HepG2 (cell line): ENCODE data around the gene WDR19. TPM values are rescaled to one million over a fixed set of nuclear protein-coding genes. Genes with fewer than 3 reads are reported as not detected.

Source experiments
- ATF2 ChIP-seq: sonication (generic); formaldehyde crosslinking; IDR thresholded peaks from 2 replicates; pipeline ENCODE4 v1.4.0; 2020; ENCODE audit warnings: missing genetic modification reagents
- FOXK1 ChIP-seq: sonication (generic); formaldehyde crosslinking; IDR thresholded peaks from 2 replicates; pipeline ENCODE4 v1.4.0; 2020; ENCODE audit warnings: low read depth, missing genetic modification reagents, borderline replicate concordance
- GABPB1 ChIP-seq: IDR thresholded peaks from 2 replicates; pipeline ENCODE4 v1.6.1; 2016; ENCODE audit warnings: mild to moderate bottlenecking, missing genetic modification reagents, moderate library complexity, missing compliant biosample characterization
- HNF4A ChIP-seq: sonication (generic); formaldehyde crosslinking; IDR thresholded peaks from 2 replicates; pipeline ENCODE4 v1.4.0; 2020; ENCODE audit warnings: missing genetic modification reagents
- HOXA3 ChIP-seq: sonication (generic); formaldehyde crosslinking; IDR thresholded peaks from 2 replicates; pipeline ENCODE4 v1.5.0; 2020; ENCODE audit warnings: missing genetic modification reagents
- JUNB ChIP-seq: sonication (generic); formaldehyde crosslinking; IDR thresholded peaks from 2 replicates; pipeline ENCODE4 v1.8.0; 2022; ENCODE audit warnings: missing genetic modification reagents, mild to moderate bottlenecking, borderline replicate concordance
- MIER2 ChIP-seq: IDR thresholded peaks from 2 replicates; pipeline ENCODE4 v1.6.1; 2016; ENCODE audit warnings: missing biosample characterization, missing genetic modification reagents
- MYNN ChIP-seq: sonication (generic); formaldehyde crosslinking; IDR thresholded peaks from 2 replicates; pipeline ENCODE4 v1.4.0; 2020; ENCODE audit warnings: mild to moderate bottlenecking, low read depth, missing genetic modification reagents
- NCOA1 ChIP-seq: sonication (generic); formaldehyde crosslinking; IDR thresholded peaks from 2 replicates; pipeline ENCODE4 v1.9.0; 2021; ENCODE audit warnings: missing genetic modification reagents
- NCOR1 ChIP-seq: fragments of 200-600 bp; sonication (generic); IDR thresholded peaks from 2 replicates; pipeline ENCODE4 v1.7.0; 2017; ENCODE audit warnings: antibody characterized with exemption, low read length, borderline replicate concordance
- NFKBIZ ChIP-seq: IDR thresholded peaks from 2 replicates; pipeline ENCODE4 v1.6.1; 2018; ENCODE audit warnings: missing genetic modification reagents, missing compliant biosample characterization
- RORA ChIP-seq: sonication (generic); formaldehyde crosslinking; IDR thresholded peaks from 2 replicates; pipeline ENCODE4 v1.5.0; 2020; ENCODE audit warnings: mild to moderate bottlenecking, missing genetic modification reagents, moderate library complexity
- SALL1 ChIP-seq: sonication (generic); formaldehyde crosslinking; IDR thresholded peaks from 2 replicates; pipeline ENCODE4 v1.8.0; 2022; ENCODE audit warnings: mild to moderate bottlenecking, missing genetic modification reagents
- SP140L ChIP-seq: sonication (generic); formaldehyde crosslinking; IDR thresholded peaks from 2 replicates; pipeline ENCODE4 v1.4.0; 2020; ENCODE audit warnings: missing genetic modification reagents, borderline replicate concordance
- XBP1 ChIP-seq: sonication (generic); formaldehyde crosslinking; IDR thresholded peaks from 2 replicates; pipeline ENCODE4 v1.5.0; 2020; ENCODE audit warnings: missing genetic modification reagents
- XRCC5 ChIP-seq: fragments of 200-400 bp; formaldehyde crosslinking; optimal IDR thresholded peaks from 2 replicates; pipeline ENCODE3; 2017; ENCODE audit warnings: mild to moderate bottlenecking, low read length
- ZFP36L1 ChIP-seq: sonication (generic); formaldehyde crosslinking; IDR thresholded peaks from 2 replicates; pipeline ENCODE4 v1.8.0; 2022; ENCODE audit warnings: mild to moderate bottlenecking, missing genetic modification reagents, moderate library complexity
- ZFP41 ChIP-seq: sonication (generic); formaldehyde crosslinking; IDR thresholded peaks from 2 replicates; pipeline ENCODE4 v1.4.0; 2020; ENCODE audit warnings: mild to moderate bottlenecking, missing genetic modification reagents, borderline replicate concordance
- ZKSCAN5 ChIP-seq: sonication (generic); formaldehyde crosslinking; IDR thresholded peaks from 2 replicates; pipeline ENCODE4 v1.5.1; 2020; ENCODE audit warnings: mild to moderate bottlenecking, missing genetic modification reagents
- ZNF18 ChIP-seq: sonication (generic); formaldehyde crosslinking; IDR thresholded peaks from 2 replicates; pipeline ENCODE4 v1.8.0; 2022; ENCODE audit warnings: mild to moderate bottlenecking, missing genetic modification reagents; ENCODE audit not compliant: insufficient replicate concordance
- ZNF34 ChIP-seq: sonication (generic); formaldehyde crosslinking; IDR thresholded peaks from 2 replicates; pipeline ENCODE4 v1.4.0; 2020; ENCODE audit warnings: mild to moderate bottlenecking, missing genetic modification reagents, borderline replicate concordance
- ZNF414 ChIP-seq: sonication (generic); formaldehyde crosslinking; IDR thresholded peaks from 2 replicates; pipeline ENCODE4 v1.5.0; 2020; ENCODE audit warnings: missing genetic modification reagents
- ZNF496 ChIP-seq: sonication (generic); formaldehyde crosslinking; IDR thresholded peaks from 2 replicates; pipeline ENCODE4 v1.8.1; 2023; ENCODE audit warnings: mild to moderate bottlenecking, moderate library complexity, missing genetic modification reagents; ENCODE audit not compliant: insufficient replicate concordance
- ZNF563 ChIP-seq: sonication (generic); formaldehyde crosslinking; IDR thresholded peaks from 2 replicates; pipeline ENCODE4 v1.8.0; 2022; ENCODE audit warnings: mild to moderate bottlenecking, moderate library complexity, missing genetic modification reagents
- ZNF7 ChIP-seq: IDR thresholded peaks from 2 replicates; pipeline ENCODE4 v1.6.1; 2016; ENCODE audit warnings: missing biosample characterization, missing genetic modification reagents
- ZNF749 ChIP-seq: sonication (generic); formaldehyde crosslinking; IDR thresholded peaks from 2 replicates; pipeline ENCODE4 v1.8.0; 2022; ENCODE audit warnings: mild to moderate bottlenecking, missing genetic modification reagents, moderate library complexity, borderline replicate concordance
- ZNF780A ChIP-seq: sonication (generic); formaldehyde crosslinking; IDR thresholded peaks from 2 replicates; pipeline ENCODE4 v1.8.0; 2022; ENCODE audit warnings: mild to moderate bottlenecking, missing genetic modification reagents, moderate library complexity
- polyA plus RNA-seq, 8 experiments: library from polyadenylated mRNA; depleted of rRNA in 3 of 8; stranded (reverse) in 7 of 8; unstranded in 1 of 8; fragments of >200 nt; fragmentation: Illumina TruSeq in 4 of 8; extraction: Trizol in 4 of 8; gene quantifications; 2 replicates each; pipeline versions ENCODE4 v1.2.1 to v1.2.3, GENCODE V29; 2011 to 2016; ENCODE audit warnings: low read depth in 4 of 8, missing spikeins in 1 of 8, mixed read lengths in 1 of 8; ENCODE audit not compliant: insufficient read depth in 1 of 8
- total RNA-seq, 5 experiments: library from RNA; depleted of rRNA; stranded (reverse); fragments of >200 nt; fragmentation: Illumina TruSeq; extraction: Trizol; gene quantifications; 2 replicates each; pipeline ENCODE4 v1.2.3, GENCODE V29; 2016; ENCODE audit warnings: low read depth in 1 of 5
- TF ChIP-seq, protein P1 (sequence below): sonication (generic); formaldehyde crosslinking; IDR thresholded peaks from 2 replicates; pipeline ENCODE4 v1.4.0; 2020; ENCODE audit warnings: mild to moderate bottlenecking, missing genetic modification reagents

The WDR19 gene
- total and polyA plus RNA-seq, 2 of the 13 experiments (the other 11 are each of a cell fraction or from before 2014, with no cell fraction given) = 22.9 to 34.1 TPM

GRCh38 chr4:39274503-39274902, 92.2 kb downstream of the WDR19 start (continued):
- TF ChIP-seq GABPB1 (CRISPR knock-in tag) (no peak), ZNF34 (CRISPR knock-in tag) (no peak), ZNF780A (CRISPR knock-in tag) (no peak), XBP1 (CRISPR knock-in tag) (no peak), ATF2 (CRISPR knock-in tag) (peak; percentile 60; the same call in 1 of the 2 replicates), NCOR1 (peak; percentile 31; the same call in 1 of the 2 replicates), ZFP36L1 (no peak), ZNF496 (CRISPR knock-in tag) (no peak), SP140L (CRISPR knock-in tag) (no peak), JUNB (CRISPR knock-in tag) (no peak), MIER2 (no peak), XRCC5 (no peak), NCOA1 (CRISPR knock-in tag) (no peak), ZFP41 (CRISPR knock-in tag) (no peak), ZNF749 (CRISPR knock-in tag) (no peak), ZNF414 (CRISPR knock-in tag) (no peak), ZNF7 (CRISPR knock-in tag) (no peak), SALL1 (CRISPR knock-in tag) (peak; percentile 90), HOXA3 (CRISPR knock-in tag) (peak; percentile 81), ZKSCAN5 (CRISPR knock-in tag) (no peak), NFKBIZ (CRISPR knock-in tag) (no peak), ZNF18 (CRISPR knock-in tag) (no peak), ZNF563 (CRISPR knock-in tag) (no peak), FOXK1 (CRISPR knock-in tag) (no peak), MYNN (no peak), HNF4A (peak; percentile 89), RORA (CRISPR knock-in tag) (no peak)
- TF ChIP-seq, protein P1, sequence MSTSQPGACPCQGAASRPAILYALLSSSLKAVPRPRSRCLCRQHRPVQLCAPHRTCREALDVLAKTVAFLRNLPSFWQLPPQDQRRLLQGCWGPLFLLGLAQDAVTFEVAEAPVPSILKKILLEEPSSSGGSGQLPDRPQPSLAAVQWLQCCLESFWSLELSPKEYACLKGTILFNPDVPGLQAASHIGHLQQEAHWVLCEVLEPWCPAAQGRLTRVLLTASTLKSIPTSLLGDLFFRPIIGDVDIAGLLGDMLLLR = no peak
